Measurements from ENCODE around the gene TCOF1.

TCOF1 gene

DNA sequence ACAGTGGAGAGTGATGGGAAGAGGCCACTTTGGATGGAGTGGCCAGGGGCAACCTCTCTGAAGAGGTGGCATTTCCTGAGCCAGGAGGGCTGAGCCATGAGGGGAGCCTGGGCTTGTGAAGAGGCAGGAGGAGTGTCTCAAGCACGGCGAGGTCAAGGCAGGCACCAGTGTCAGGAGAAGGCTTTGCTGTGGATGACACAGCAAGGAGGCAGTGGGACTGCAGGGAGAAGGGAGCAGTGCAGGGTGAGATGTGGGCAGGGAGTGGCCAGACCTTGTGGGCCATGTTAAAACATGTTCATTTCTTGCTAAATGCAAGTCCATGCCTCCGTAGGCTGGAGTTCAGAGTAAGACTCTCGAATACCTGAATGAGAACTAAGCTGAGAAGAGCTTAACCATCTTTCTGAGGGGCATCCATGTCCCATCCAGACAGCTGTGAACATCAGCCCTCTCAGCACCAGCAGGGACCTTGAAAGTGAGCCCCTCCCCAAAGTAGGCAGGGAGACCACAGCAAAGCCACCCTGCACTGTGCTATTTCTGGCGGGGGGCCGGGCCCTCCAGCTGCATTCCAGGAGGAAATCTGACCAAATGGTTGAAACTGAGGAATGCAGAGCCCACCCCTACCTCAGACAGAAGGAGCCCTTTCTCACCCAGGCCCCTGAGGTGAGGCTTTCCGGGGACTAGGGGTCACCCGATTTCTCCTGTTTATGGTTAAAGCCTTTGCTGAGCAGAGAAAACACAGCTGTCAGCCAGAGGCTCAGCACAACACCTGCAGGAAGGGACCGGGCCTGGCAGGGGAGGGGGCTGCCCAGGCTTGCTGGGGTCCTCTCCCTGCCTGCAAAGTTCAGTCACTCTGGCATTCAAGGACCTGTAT is 38.6 kb upstream of the TCOF1 start:
- DNase-seq (ENCODE audit: low read depth) = no peak
- no peak overlapping the region for H3K4me3 ChIP-seq (ENCODE audit: low read depth, low read length)
- TF ChIP-seq, protein P1, sequence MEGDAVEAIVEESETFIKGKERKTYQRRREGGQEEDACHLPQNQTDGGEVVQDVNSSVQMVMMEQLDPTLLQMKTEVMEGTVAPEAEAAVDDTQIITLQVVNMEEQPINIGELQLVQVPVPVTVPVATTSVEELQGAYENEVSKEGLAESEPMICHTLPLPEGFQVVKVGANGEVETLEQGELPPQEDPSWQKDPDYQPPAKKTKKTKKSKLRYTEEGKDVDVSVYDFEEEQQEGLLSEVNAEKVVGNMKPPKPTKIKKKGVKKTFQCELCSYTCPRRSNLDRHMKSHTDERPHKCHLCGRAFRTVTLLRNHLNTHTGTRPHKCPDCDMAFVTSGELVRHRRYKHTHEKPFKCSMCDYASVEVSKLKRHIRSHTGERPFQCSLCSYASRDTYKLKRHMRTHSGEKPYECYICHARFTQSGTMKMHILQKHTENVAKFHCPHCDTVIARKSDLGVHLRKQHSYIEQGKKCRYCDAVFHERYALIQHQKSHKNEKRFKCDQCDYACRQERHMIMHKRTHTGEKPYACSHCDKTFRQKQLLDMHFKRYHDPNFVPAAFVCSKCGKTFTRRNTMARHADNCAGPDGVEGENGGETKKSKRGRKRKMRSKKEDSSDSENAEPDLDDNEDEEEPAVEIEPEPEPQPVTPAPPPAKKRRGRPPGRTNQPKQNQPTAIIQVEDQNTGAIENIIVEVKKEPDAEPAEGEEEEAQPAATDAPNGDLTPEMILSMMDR (IDR thresholded peaks at IDR 0.05; ENCODE audit: insufficient read depth, low read depth, low read length, missing control alignments) = no peak

DNA sequence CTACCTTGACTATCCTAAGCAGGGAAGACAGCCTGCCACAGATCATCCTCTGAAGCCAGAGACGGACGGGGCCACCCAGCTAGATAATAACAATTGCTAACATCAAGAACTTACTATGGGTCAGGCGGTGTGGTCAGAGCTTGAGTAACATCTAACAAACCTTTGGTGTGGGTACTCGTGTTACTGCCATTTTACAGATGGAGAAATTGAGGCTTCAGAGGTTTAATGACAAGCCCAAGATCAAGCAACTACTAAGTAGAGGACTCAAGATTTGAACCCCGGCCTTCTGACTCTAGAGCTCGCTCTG is 38.1 kb upstream of the TCOF1 start:
- TF ChIP-seq, protein P1 (IDR thresholded peaks at IDR 0.05; ENCODE audit: insufficient read depth, low read depth, low read length, missing control alignments) = no peak
- no peak overlapping the region for H3K4me3 ChIP-seq (ENCODE audit: low read depth, low read length)
- no peak for DNase-seq (ENCODE audit: low read depth)

DNA sequence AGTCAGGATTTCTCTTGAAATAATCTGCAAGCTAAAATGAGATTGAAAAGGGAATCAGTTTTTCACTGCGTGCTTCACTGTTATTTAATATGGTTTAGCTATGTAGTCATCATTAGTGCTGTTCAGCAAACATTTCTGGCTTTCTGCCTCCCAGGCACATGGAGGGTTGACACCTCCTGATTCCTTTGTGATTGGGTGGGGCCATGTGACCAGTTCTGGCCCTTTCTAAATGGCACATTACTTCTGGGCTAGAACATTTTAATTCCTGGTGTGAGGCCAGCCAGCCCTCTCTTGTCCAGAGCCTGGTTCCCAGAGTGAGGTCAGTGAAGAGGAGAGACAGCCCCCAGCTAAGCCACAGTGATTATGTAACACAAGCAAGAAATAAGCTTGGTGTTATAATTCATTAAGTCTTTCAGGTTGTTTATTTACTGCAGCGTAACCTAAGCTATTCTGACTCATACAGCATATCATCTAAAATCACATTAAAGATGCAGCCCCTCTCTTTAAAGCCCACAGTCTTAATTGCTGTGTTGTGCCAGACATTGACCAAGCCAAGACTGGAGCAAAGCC is 37.4 kb upstream of the TCOF1 start:
- H3K4me3 ChIP-seq (ENCODE audit: low read depth, low read length) = no peak overlapping the region
- TF ChIP-seq, protein P1 (IDR thresholded peaks at IDR 0.05; ENCODE audit: insufficient read depth, low read depth, low read length, missing control alignments) = no peak
- no peak for DNase-seq (ENCODE audit: low read depth)

DNA sequence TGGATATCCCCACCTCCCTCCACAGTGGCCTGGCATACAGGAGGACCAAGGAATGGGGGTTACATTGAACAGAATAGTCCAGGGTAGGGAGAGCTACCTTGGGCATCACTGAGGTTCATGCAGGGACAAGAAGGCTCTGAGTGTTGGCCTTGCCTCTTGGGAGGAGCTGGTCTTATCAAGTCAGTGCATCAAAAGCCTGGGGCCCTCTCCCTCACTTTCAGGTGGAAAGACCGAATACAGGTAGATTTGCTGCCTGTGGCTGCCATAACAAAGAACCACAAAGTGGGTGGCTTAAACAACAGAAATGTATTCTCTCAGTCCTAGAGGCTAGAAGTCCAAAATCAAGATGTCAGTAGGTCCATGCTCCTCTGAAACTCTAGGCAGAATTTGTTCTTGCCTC is 36.3 kb upstream of the TCOF1 start:
- DNase-seq (ENCODE audit: low read depth) = no peak
- TF ChIP-seq, protein P1 (IDR thresholded peaks at IDR 0.05; ENCODE audit: insufficient read depth, low read depth, low read length, missing control alignments) = no peak

DNA sequence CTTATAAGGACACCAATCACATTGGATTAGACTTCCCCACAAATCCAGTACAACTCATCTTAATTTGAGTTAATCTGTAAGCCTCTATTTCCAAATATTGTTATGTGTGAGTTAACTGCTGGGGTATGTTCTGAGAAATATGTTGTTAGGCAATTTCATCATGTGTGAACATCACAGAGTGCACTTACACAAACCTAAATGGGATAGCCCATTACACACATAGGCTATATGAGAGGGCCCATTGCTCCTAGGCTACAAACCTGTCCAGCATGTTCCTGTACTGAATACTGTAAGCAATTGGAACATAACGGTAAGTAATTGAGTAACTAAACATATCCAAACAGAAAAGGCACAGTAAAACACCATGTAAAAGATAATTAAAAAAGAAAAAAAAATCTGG is 35.7 kb upstream of the TCOF1 start:
- no peak for DNase-seq (ENCODE audit: low read depth)
- TF ChIP-seq, protein P1 (IDR thresholded peaks at IDR 0.05; ENCODE audit: insufficient read depth, low read depth, low read length, missing control alignments) = no peak
- no peak overlapping the region for H3K4me3 ChIP-seq (ENCODE audit: low read depth, low read length)

More for the DNA sequence above, 36.3 kb upstream of the TCOF1 start:
- no peak overlapping the region for H3K4me3 ChIP-seq (ENCODE audit: low read depth, low read length)

DNA sequence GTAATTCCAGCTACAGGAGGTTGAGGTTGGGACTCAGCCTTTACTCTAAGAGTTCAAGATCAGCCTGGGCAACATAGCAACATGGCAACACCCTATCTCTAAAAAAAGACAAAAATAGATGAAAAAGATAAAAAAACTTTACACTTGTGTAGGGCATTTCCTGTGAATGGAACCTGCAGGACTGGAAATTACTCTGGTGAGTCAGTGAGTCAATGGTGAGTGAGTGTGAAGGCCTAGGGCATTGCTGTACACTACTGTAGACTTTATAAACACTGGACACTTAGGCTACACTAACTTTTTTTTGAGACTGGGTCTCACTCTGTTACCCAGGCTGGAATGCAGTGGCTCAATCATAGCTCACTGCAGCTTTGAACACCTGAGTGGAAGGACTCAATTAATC is 35.3 kb upstream of the TCOF1 start:
- no peak overlapping the region for H3K4me3 ChIP-seq (ENCODE audit: low read depth, low read length)
- DNase-seq (ENCODE audit: low read depth) = no peak
- TF ChIP-seq, protein P1 (IDR thresholded peaks at IDR 0.05; ENCODE audit: insufficient read depth, low read depth, low read length, missing control alignments) = no peak
